Measurements from ENCODE around the gene SLC35F2. TPM values are rescaled to one million over a fixed set of nuclear protein-coding genes. Genes with fewer than 3 reads are reported as not detected.
"Not testable (repeated sequence)": the region's sequence is repeated elsewhere in the genome, so short reads cannot be mapped to it uniquely, and the experiment has no call there.

SLC35F2 gene
- total RNA-seq, 3 donors from 2014 or later (not counting 1 experiment from before 2014, with no cell fraction given): 1.2 to 3.7 (median 2.7) TPM

- no peaks in the 10 kb centered on the region for H3K9me3 Mint-ChIP-seq
- Histone ChIP-seq H3K36me3 (ENCODE audit: control insufficient read depth, insufficient read depth, low read length) (no peaks in the 10 kb centered on the region), H3K4me3 (ENCODE audit: low read length) (no peak overlapping the region), H3K9me3 (ENCODE audit: control insufficient read depth, insufficient read depth, low read length) (no peaks in the 10 kb centered on the region), H3K27me3 (ENCODE audit: control insufficient read depth, insufficient read depth, low read length) (no peaks in the 10 kb centered on the region), H3K4me1 (ENCODE audit: control insufficient read depth, insufficient read depth, low read length) (no peaks in the 10 kb centered on the region), H3K27ac (ENCODE audit: low read length) (no peak overlapping the region)
- H3K4me1 Mint-ChIP-seq: no peaks in the 10 kb centered on the region
- H3K4me3 Mint-ChIP-seq: no peak overlapping the region
- WGBS (ENCODE audit: insufficient coverage): 94% methylated on average over 4 of the region's 6 CpGs
- ATAC-seq (no peak), DNase-seq (no peak)
- TF ChIP-seq CTCF (IDR thresholded peaks at IDR 0.05): no peak
- H3K27ac Mint-ChIP-seq: no peak overlapping the region
- intact Hi-C loops (cut with micrococcal nuclease): no loop called here
- no peaks in the 10 kb centered on the region for H3K36me3 Mint-ChIP-seq
- H3K27me3 Mint-ChIP-seq (ENCODE audit: low read depth in 2 of 2): peaks cover 5 to 9% of the 10 kb centered on the region in 2 donors
Measured at GRCh38 chr11:107776062-107776461, 82.5 kb downstream of the SLC35F2 start.

- Mint-ChIP-seq H3K36me3 (no peaks in the 10 kb centered on the region), H3K9me3 (no peaks in the 10 kb centered on the region), H3K27me3 (ENCODE audit: low read depth in 2 of 2) (peaks cover 9 to 11% of the 10 kb centered on the region in 2 donors), H3K4me1 (no peaks in the 10 kb centered on the region), H3K27ac (no peak overlapping the region), H3K4me3 (no peak overlapping the region)
- no peaks in the 10 kb centered on the region for H3K36me3 ChIP-seq (ENCODE audit: control insufficient read depth, insufficient read depth, low read length)
- intact Hi-C loops (cut with micrococcal nuclease): no loop called here
- no peaks in the 10 kb centered on the region for H3K27me3 ChIP-seq (ENCODE audit: control insufficient read depth, insufficient read depth, low read length)
- ATAC-seq (no peak), DNase-seq (no peak)
- no peaks in the 10 kb centered on the region for H3K9me3 ChIP-seq (ENCODE audit: control insufficient read depth, insufficient read depth, low read length)
- no peaks in the 10 kb centered on the region for H3K4me1 ChIP-seq (ENCODE audit: control insufficient read depth, insufficient read depth, low read length)
- TF ChIP-seq CTCF (IDR thresholded peaks at IDR 0.05): no peak
- no peak overlapping the region for H3K27ac ChIP-seq (ENCODE audit: low read length)
- no peak overlapping the region for H3K4me3 ChIP-seq (ENCODE audit: low read length)
- WGBS (ENCODE audit: insufficient coverage): 87% methylated on average over 3 of the region's 3 CpGs
Measured at GRCh38 chr11:107770551-107770951, 88.0 kb downstream of the SLC35F2 start.

GRCh38 chr11:107769189-107769588 lies 89.4 kb downstream of the SLC35F2 start:
- H3K9me3 ChIP-seq (ENCODE audit: control insufficient read depth, insufficient read depth, low read length): no peaks in the 10 kb centered on the region
- H3K27ac ChIP-seq (ENCODE audit: low read length): no peak overlapping the region
- H3K4me1 ChIP-seq (ENCODE audit: control insufficient read depth, insufficient read depth, low read length): no peaks in the 10 kb centered on the region
- no peak overlapping the region for H3K4me3 ChIP-seq (ENCODE audit: low read length)
- Mint-ChIP-seq H3K4me3 (no peak overlapping the region), H3K36me3 (no peaks in the 10 kb centered on the region), H3K27ac (no peak overlapping the region), H3K9me3 (no peaks in the 10 kb centered on the region), H3K27me3 (ENCODE audit: low read depth in 2 of 2) (peaks cover 11 to 16% of the 10 kb centered on the region in 2 donors), H3K4me1 (no peaks in the 10 kb centered on the region)
- ATAC-seq (no peak), DNase-seq (no peak)
- H3K36me3 ChIP-seq (ENCODE audit: control insufficient read depth, insufficient read depth, low read length): no peaks in the 10 kb centered on the region
- no peak for TF ChIP-seq CTCF (IDR thresholded peaks at IDR 0.05)
- H3K27me3 ChIP-seq (ENCODE audit: control insufficient read depth, insufficient read depth, low read length): no peaks in the 10 kb centered on the region
- intact Hi-C loops (cut with micrococcal nuclease): no loop called here
- 57% methylated on average over 3 of the region's 3 CpGs for WGBS (ENCODE audit: insufficient coverage)

GRCh38 chr11:107758719-107759355 lies 99.8 kb downstream of the SLC35F2 start:
- intact Hi-C loops (cut with micrococcal nuclease); H3K27ac Mint-ChIP-seq; H3K4me1 Mint-ChIP-seq; H3K4me1 ChIP-seq (ENCODE audit: control insufficient read depth, insufficient read depth, low read length); H3K27ac ChIP-seq (ENCODE audit: low read length); DNase-seq; H3K9me3 Mint-ChIP-seq; H3K9me3 ChIP-seq (ENCODE audit: control insufficient read depth, insufficient read depth, low read length); H3K27me3 ChIP-seq (ENCODE audit: control insufficient read depth, insufficient read depth, low read length); H3K4me3 ChIP-seq (ENCODE audit: low read length); H3K36me3 Mint-ChIP-seq; ATAC-seq; H3K36me3 ChIP-seq (ENCODE audit: control insufficient read depth, insufficient read depth, low read length); H3K4me3 Mint-ChIP-seq: not testable (repeated sequence)
- peaks cover 6 to 35% of the 10 kb centered on the region in 2 donors for H3K27me3 Mint-ChIP-seq (ENCODE audit: low read depth in 2 of 2)
- WGBS (ENCODE audit: insufficient coverage): 83% methylated on average over 7 of the region's 7 CpGs
